ENCODE measurements around the gene VIL1.

The VIL1 gene

GRCh38 chr2:218432676-218433365, 13.9 kb downstream of the VIL1 start:
- intact Hi-C loops (cut with DNase I), result no loop called here
- DNase-seq, result peak in 2 of 10 donors; percentile 30 to 55

DNA sequence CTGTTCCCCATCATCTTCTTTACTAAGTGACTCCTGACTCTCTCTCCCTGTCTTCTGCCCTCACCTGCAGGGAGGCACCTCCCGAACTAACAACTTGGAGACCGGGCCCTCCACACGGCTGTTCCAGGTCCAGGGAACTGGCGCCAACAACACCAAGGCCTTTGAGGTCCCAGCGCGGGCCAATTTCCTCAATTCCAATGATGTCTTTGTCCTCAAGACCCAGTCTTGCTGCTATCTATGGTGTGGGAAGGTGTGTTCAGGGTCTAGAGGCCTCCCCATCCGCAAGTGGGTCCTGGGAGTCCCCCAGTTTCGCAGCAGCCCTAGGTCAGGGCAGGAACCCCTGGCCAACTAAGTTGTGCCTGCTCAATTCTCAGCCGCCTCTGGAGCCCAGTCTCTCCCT, 15.5 kb downstream of the VIL1 start:
- intact Hi-C loops (cut with DNase I), result no loop called here
- peak in 1 of 10 donors; percentile 38 for DNase-seq

DNA sequence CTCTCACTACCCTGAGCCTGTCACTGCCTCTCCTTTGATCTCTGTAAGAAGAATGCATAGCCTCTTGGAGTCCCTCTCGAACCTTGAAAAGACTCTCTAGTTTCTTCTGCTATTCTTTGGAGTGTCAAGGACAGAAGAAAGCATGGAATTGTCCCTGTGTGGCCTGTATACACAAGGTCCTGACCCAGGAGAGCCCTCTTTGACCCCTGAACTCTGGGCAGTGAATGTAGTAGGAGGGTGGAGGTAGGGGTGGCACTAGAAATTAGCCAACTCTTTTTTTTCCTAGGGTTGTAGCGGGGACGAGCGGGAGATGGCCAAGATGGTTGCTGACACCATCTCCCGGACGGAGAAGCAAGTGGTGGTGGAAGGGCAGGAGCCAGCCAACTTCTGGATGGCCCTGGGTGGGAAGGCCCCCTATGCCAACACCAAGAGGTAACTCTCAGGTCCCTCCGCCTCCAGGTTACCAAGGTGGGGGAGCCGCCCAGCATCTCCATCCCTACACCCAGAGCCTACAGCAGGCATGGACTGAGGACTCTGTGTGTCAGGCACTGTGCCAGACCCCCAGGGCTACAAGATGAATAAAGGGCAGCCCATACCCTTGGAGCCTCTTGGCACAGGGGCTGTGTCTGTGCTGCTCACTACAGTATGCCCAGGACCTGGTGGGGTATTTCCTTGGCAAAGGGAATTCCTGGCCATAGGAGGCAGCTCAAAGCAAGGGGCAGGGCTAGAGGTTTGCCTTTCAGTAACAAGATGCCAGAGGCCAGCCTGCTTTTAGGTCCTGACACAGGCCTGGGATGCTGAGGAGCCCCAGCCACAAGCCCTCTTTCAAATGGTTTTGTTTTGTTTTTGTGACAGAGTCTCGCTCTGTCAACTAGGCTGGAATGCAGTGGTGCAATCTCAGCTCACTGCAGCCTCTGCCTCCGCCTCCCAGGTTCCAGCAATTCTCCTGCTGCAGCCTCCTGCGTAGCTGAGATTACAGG, 16.4 kb downstream of the VIL1 start:
- intact Hi-C loops (cut with DNase I), result no loop called here
- peak in 1 of 10 donors; percentile 65 for DNase-seq

- DNase-seq, result peak in 1 of 10 donors; percentile 62
- intact Hi-C loops (cut with DNase I), result no loop called here
Observed at GRCh38 chr2:218436992-218437391, 18.1 kb downstream of the VIL1 start.

GRCh38 chr2:218437969-218438368, 19.0 kb downstream of the VIL1 start:
- DNase-seq, result no peak
- intact Hi-C loops (cut with DNase I), result no loop called here

GRCh38 chr2:218438596-218438995, 19.7 kb downstream of the VIL1 start:
- DNase-seq, result no peak
- intact Hi-C loops (cut with DNase I), result no loop called here

DNA sequence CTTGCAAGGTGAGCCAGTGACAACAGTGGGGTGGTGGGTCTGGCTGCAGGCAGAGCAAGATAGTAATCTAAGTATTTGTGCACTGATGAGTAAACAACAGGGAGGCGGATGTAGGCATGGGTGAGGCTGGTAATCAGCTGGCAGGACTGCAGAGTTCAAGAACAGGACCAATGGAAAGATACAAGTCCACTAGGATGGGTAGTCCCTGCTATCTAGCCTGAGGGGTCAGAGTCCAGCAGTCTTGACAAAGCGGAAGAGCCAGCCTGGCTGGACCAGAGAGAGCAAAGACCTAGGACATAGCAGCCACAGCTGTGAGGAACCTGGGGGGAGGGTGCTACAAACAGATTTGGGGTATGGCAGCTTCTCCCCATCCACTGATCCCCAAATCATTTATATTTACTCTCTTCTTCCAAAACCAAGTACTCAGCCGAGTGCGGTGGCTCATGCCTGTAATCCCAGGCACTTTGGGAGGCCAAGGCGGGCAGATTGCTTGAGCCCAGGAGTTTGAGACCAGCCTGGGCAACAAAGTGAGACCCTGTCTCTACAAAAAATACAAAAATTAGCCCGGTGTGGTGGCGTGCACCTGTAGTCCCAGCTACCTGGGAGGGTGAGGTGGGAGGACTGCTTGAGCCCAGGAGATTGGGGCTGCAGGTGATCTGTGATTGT, 25.9 kb downstream of the VIL1 start:
- intact Hi-C loops (cut with DNase I), result no loop called here
- DNase-seq, result peak in 1 of 10 donors; percentile 17

- intact Hi-C loops (cut with DNase I), result no loop called here
- no peak for DNase-seq
Observed at GRCh38 chr2:218445602-218446001, 26.7 kb downstream of the VIL1 start.

DNA sequence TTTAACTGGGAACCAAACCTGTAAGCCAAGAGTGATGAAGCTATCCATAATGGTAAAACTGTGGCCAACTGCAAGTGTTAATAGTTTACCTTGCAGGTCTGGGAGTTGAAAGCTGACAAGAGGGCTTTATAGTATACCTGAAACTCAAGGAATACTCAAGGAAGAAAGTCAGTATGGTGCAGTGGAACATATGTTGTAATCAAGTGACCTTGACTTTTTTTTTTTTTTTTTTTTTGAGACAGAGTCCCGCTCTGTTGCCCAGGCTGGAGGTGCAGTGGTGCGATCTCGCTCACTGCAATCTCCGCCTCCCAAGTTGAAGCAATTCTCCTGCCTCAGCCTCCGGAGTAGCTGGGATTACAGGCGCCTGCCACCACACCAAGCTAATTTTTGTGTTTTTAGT, 27.6 kb downstream of the VIL1 start:
- intact Hi-C loops (cut with DNase I), result no loop called here
- no peak for DNase-seq

GRCh38 chr2:218447072-218447471, 28.1 kb downstream of the VIL1 start:
- intact Hi-C loops (cut with DNase I), result no loop called here
- no peak for DNase-seq

GRCh38 chr2:218448934-218449333, 30.0 kb downstream of the VIL1 start:
- no peak for DNase-seq
- intact Hi-C loops (cut with DNase I), result no loop called here

GRCh38 chr2:218452079-218452478, 33.2 kb downstream of the VIL1 start:
- intact Hi-C loops (cut with DNase I), result no loop called here
- DNase-seq, result no peak

- intact Hi-C loops (cut with DNase I), result no loop called here
- no peak for DNase-seq
Observed at GRCh38 chr2:218456849-218457248, 37.9 kb downstream of the VIL1 start.

DNA sequence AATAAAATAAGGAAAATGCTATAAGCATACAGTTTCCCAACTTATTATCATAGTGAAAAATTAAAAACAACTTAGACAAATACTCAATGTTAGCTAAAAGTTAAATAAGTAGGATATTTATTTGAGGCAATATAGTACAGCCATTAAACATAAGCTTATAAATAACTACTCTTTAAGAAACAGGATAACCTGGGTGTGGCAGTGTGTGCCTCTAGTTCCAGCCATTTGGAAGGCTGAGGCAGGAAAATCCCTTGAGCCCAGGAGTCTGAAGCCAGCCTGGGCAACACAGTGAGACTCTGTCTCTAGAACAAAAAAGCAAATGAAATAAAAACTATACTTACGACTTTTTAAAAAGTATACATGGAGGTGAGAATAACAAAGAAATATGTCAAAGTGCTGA, 39.7 kb downstream of the VIL1 start:
- intact Hi-C loops (cut with DNase I), result no loop called here
- DNase-seq, result no peak

DNA sequence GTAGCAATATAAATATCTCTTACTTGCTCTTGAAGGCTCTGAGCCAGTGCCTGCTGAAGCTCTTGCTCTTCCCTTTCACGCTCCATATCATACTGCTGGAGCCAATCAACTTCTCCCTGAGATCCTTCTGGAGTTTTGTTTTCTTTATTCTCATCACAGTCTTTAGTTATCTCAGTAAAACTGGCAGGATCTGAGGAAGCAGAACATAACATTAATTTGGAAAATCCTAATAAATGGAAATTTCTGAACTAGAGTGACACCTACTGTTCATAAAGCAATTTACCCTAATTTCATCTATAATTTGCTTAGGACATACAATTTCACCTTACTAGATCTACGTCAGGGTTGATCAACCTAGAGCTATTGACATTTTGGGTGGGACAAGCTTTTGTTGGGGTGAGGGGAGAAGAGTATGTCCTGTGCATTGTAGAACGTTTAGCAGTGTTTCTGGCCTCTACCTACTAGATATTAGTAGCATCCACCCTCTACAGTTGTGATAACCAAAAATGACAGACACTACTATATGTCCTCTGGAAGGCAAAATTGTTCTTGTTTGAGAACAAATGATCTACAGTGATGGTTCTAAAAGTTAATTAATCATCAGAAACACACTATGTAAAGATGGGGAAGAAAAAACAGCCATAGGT, 47.2 kb downstream of the VIL1 start:
- DNase-seq, result no peak
- intact Hi-C loops (cut with DNase I), result loop anchor here (1.0 to 5.0 kb wide), 2 partner anchors 60 to 164 kb away; no protein-coding TSS in a partner anchor

GRCh38 chr2:218470448-218470847, 51.5 kb downstream of the VIL1 start:
- DNase-seq, result no peak
- intact Hi-C loops (cut with DNase I), result no loop called here

GRCh38 chr2:218471036-218471435, 52.1 kb downstream of the VIL1 start:
- DNase-seq, result no peak
- intact Hi-C loops (cut with DNase I), result no loop called here

- intact Hi-C loops (cut with DNase I), result no loop called here
Observed at GRCh38 chr2:218471982-218472381, 53.1 kb downstream of the VIL1 start.

DNA sequence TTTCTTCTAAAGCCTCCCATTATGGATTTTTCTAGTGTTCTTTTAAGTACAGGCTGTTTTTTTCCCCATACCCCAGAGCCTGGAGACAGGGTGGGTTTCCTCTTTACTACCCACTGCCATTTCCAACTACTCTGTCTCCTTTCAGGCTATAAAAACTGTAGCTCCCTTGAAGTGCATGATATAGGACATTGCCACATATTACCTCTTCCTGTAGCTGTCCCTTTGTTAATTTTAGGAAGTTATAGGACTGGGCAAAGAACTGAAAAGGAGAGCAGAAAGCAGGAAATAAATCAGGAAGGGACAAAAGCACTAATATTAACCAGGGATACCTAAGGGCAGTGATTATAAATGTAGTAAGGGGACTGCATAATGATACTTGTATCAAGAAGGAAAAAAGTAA, 54.1 kb downstream of the VIL1 start:
- no peak for DNase-seq
- intact Hi-C loops (cut with DNase I), result no loop called here

More at GRCh38 chr2:218471982-218472381, 53.1 kb downstream of the VIL1 start:
- no peak for DNase-seq

DNA sequence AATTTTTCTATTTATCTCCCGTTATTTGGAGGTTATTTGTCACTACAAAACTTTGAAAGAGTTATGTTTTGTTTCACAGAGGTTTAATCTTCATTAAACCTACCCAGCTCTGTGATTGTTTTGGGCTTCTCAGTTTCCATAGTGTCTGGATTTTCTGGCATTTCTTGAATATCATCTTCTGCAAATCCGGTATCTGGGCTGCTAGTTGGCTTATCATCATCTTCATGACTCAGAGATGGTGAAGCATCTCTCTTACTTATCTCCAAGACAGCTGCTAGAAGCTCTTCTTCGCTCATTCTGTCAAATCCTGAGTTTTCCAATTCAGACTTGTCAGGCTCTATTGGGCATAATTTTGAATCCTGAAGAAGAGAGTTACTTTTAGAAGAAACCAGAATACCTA, 55.6 kb downstream of the VIL1 start:
- intact Hi-C loops (cut with DNase I), result no loop called here
- no peak for DNase-seq

DNA sequence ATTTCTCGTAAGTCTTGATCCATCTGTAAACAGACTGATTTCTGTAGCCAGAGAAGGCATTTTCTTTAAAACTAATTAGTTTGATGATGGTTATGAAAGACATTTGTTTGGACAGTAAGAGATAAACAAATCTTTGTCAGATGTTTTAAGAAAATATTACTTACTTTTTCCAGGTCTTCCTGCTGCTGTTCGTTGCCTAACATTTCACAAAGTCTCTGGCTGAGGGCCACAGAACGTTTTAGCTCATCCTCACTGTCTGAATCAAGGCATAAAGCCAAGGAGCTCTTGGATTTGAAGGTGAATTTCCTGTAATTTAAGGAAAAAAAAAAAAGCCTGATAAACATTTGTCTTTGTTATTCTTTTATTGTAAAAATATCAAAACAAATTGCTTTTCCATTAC, 57.8 kb downstream of the VIL1 start:
- no peak for DNase-seq
- intact Hi-C loops (cut with DNase I), result no loop called here
